ENCODE measurements around the gene TEX11. TPM values are rescaled to one million over a fixed set of nuclear protein-coding genes. Genes with fewer than 3 reads are reported as not detected.

The TEX11 gene
- total RNA-seq, 4 donors from 2014 or later: not detected

DNA sequence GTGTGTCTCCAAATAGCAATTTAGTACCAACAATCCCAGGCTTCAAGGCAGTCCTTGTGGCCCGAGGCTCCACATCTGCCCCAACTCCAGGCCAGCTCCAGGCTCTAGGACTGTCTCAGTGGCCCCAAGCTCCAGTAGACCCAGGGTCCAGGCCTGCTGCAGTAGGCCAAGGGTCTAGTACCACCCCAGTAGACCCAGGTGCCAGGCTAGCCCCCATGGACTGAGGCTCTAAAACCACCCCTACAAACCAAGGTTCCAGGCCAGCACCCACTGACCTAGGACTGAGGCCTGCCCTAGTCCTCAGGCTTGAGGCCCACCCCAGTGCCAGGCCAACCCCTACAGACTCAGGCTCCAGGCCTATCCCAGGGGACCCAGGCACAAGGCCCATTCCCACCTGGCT is 272.3 kb downstream of the TEX11 start:
- WGBS: no CpG with 5 or more reads among the region's 1 CpG
- TF ChIP-seq POLR2A (IDR thresholded peaks at IDR 0.05; ENCODE audit: low read depth) (no peak), POLR2AphosphoS5 (IDR thresholded peaks at IDR 0.05) (no peak), CTCF (IDR thresholded peaks at IDR 0.05) (no peak), EP300 (IDR thresholded peaks at IDR 0.05) (no peak)
- Histone ChIP-seq H3K9me3 (no peaks in the 10 kb centered on the region), H3K4me3 (no peak overlapping the region), H3K27ac (replicated peaks in 1 of 4) (no peak overlapping the region), H3K4me1 (no peaks in the 10 kb centered on the region), H3K36me3 (no peaks in the 10 kb centered on the region), H3K27me3 (no peaks in the 10 kb centered on the region)
- intact Hi-C loops (cut with DNase I): no loop called here
- no peak for DNase-seq (ENCODE audit: extremely low spot score)

DNA sequence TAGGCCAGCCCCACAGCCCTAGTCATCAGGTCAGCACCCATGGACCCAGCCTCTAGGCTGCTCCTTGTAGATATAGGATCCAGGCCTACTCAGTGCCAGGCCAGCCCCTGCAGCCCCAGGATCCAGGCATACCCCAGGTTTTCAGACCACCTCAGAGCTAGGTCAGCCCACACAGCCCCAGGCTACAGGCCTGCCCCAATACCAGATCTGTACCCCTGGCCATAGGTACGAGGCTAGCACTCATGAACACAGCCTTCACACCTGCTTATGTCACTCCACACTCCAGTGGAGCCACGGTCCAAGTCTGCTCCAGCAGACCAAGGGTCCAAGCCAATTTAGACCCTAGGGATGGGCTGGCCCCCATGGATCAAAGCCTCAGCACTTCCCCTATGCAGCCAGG is 272.8 kb downstream of the TEX11 start:
- DNase-seq (ENCODE audit: extremely low spot score): no peak
- Histone ChIP-seq H3K4me1 (no peaks in the 10 kb centered on the region), H3K36me3 (no peaks in the 10 kb centered on the region), H3K27ac (replicated peaks in 1 of 4) (no peak overlapping the region), H3K4me3 (no peak overlapping the region), H3K9me3 (no peaks in the 10 kb centered on the region), H3K27me3 (no peaks in the 10 kb centered on the region)
- TF ChIP-seq CTCF (IDR thresholded peaks at IDR 0.05) (no peak), POLR2AphosphoS5 (IDR thresholded peaks at IDR 0.05) (no peak), POLR2A (IDR thresholded peaks at IDR 0.05; ENCODE audit: low read depth) (no peak), EP300 (IDR thresholded peaks at IDR 0.05) (no peak)
- WGBS: no CpG with 5 or more reads among the region's 2 CpGs
- intact Hi-C loops (cut with DNase I): no loop called here

DNA sequence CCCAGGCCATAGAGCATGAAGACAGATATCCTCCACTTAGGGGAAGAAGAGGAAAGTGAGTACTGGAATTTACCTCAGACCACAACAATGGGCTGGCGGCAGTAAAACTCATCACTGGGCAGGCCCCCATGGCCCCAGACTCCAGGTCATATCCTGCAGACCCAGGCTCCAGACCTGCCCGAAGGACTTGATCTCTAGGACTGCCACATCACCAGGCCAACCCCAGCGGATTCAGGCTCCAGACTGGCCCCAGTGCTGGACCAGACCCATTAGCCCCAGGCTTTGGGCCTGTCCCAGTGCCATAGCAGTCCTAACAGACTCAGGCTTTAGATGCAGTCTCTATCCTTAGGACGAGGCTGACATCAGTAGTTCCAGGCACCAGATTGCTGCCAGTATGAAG is 273.3 kb downstream of the TEX11 start:
- no peaks in the 10 kb centered on the region for H3K36me3 ChIP-seq
- TF ChIP-seq CTCF (IDR thresholded peaks at IDR 0.05): no peak
- no peak for TF ChIP-seq POLR2AphosphoS5 (IDR thresholded peaks at IDR 0.05)
- no peak for TF ChIP-seq EP300 (IDR thresholded peaks at IDR 0.05)
- no peak for TF ChIP-seq POLR2A (IDR thresholded peaks at IDR 0.05; ENCODE audit: low read depth)
- H3K27me3 ChIP-seq: no peaks in the 10 kb centered on the region
- H3K27ac ChIP-seq (replicated peaks in 1 of 4): no peak overlapping the region
- intact Hi-C loops (cut with DNase I): no loop called here
- WGBS: 68% methylated on average over 4 of the region's 4 CpGs
- H3K9me3 ChIP-seq: no peaks in the 10 kb centered on the region
- no peak for DNase-seq (ENCODE audit: extremely low spot score)
- no peak overlapping the region for H3K4me3 ChIP-seq
- no peaks in the 10 kb centered on the region for H3K4me1 ChIP-seq

DNA sequence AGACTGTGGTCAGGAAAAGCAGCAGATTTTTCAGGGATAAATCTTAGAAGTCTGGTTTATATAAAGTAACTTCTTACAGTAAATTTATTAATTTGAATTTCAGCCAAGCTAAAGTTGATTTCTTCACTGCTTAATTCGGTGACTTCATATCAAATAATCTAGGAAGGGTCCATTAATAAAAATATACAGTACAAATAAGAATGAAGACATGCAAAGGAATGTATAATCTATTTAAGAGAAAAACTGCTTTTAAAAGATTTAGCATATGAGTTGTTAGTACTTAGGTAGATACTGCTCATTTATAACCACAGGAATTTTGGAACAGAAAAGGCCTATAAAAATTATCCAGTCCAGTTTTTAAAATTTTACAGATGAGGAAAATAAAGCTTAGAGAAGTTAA is 286.8 kb downstream of the TEX11 start:
- WGBS: 59% methylated on average over 1 of the region's 1 CpG
- Histone ChIP-seq H3K9me3 (no peaks in the 10 kb centered on the region), H3K4me3 (no peak overlapping the region), H3K27me3 (peaks cover 0 to 3% (median 0%) of the 10 kb centered on the region in 4 donors), H3K27ac (replicated peaks in 1 of 4) (no peak overlapping the region), H3K4me1 (no peaks in the 10 kb centered on the region), H3K36me3 (no peaks in the 10 kb centered on the region)
- intact Hi-C loops (cut with DNase I): no loop called here
- DNase-seq (ENCODE audit: extremely low spot score): no peak
- TF ChIP-seq EP300 (IDR thresholded peaks at IDR 0.05) (no peak), POLR2AphosphoS5 (IDR thresholded peaks at IDR 0.05) (no peak), POLR2A (IDR thresholded peaks at IDR 0.05; ENCODE audit: low read depth) (no peak), CTCF (IDR thresholded peaks at IDR 0.05) (no peak)

- no peak for DNase-seq (ENCODE audit: extremely low spot score)
- Histone ChIP-seq H3K4me3 (no peak overlapping the region), H3K4me1 (no peaks in the 10 kb centered on the region), H3K27me3 (peaks cover 0 to 3% (median 0%) of the 10 kb centered on the region in 4 donors), H3K27ac (replicated peaks in 1 of 4) (no peak overlapping the region), H3K9me3 (no peaks in the 10 kb centered on the region), H3K36me3 (no peaks in the 10 kb centered on the region)
- TF ChIP-seq POLR2A (IDR thresholded peaks at IDR 0.05; ENCODE audit: low read depth) (no peak), EP300 (IDR thresholded peaks at IDR 0.05) (no peak), POLR2AphosphoS5 (IDR thresholded peaks at IDR 0.05) (no peak), CTCF (IDR thresholded peaks at IDR 0.05) (no peak)
- 86% methylated on average over 5 of the region's 5 CpGs for WGBS
- intact Hi-C loops (cut with DNase I): no loop called here
Observed at GRCh38 chrX:70618467-70618866, 290.0 kb downstream of the TEX11 start.

Data from esophagus muscularis mucosa (tissue), 4 donors.